Left renal pelvis (tissue), 4 donors: ENCODE data around the gene ERCC4. TPM values are rescaled to one million over a fixed set of nuclear protein-coding genes. Genes with fewer than 3 reads are reported as not detected.
A peak's percentile ranks its signal among the peaks of the same experiment; 100 is the strongest.

ENCODE experiments used
- DNase-seq, 4 donors: peaks; one replicate each; pipeline ENCODE4 v3.0.0-alpha.2; 2013; ENCODE audit warnings: low read depth in 4 of 4, low spot score in 3 of 4
- polyA plus RNA-seq, 4 donors: library from polyadenylated mRNA; unstranded; fragments of 120-200 nt; gene quantifications; one replicate each; pipeline ENCODE4 v1.2.1, GENCODE V29; 2013; ENCODE audit not compliant: insufficient read length in 4 of 4

ERCC4 gene
- polyA plus RNA-seq, 4 donors, result 15.3 to 19.4 (median 15.8) TPM

- no peak for DNase-seq
Observed at GRCh38 chr16:13945744-13946485, 26.0 kb downstream of the ERCC4 start.

DNA sequence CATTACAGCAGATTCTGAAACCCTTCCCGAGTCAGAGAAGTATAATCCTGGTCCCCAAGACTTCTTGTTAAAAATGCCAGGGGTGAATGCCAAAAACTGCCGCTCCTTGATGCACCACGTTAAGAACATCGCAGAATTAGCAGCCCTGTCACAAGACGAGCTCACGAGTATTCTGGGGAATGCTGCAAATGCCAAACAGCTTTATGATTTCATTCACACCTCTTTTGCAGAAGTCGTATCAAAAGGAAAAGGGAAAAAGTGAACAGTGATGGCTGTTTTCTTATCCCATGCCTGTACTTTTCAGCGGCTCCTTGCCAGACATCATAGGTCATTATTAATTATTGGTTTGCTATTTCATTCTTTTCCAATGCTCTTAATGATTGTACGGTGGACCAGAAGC is 28.1 kb downstream of the ERCC4 start:
- no peak for DNase-seq

GRCh38 chr16:13950821-13951547 is 31.0 kb downstream of the ERCC4 start:
- no peak for DNase-seq

GRCh38 chr16:13951611-13952010 is 31.7 kb downstream of the ERCC4 start:
- DNase-seq, result no peak

DNA sequence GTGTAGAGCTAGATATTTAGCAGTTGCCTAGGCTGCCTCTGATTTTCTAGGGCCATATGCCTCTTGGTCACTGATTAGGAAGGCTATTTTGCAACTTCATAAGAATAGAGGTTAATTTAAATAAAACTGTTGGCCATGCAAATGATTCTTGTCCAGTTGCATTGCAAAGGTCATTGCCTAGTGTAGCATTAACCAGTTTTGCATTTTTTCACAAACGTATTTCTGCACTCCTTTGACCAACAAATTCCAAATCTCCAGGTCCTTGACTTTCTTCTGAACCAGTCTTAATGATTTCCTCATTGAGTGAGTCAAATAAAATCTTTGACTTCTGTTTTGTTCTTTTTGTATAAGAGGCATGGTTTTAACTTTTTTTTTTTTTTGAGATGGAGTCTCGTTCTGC is 33.5 kb downstream of the ERCC4 start:
- no peak for DNase-seq

GRCh38 chr16:13956635-13957196 is 36.8 kb downstream of the ERCC4 start:
- DNase-seq, result no peak

DNA sequence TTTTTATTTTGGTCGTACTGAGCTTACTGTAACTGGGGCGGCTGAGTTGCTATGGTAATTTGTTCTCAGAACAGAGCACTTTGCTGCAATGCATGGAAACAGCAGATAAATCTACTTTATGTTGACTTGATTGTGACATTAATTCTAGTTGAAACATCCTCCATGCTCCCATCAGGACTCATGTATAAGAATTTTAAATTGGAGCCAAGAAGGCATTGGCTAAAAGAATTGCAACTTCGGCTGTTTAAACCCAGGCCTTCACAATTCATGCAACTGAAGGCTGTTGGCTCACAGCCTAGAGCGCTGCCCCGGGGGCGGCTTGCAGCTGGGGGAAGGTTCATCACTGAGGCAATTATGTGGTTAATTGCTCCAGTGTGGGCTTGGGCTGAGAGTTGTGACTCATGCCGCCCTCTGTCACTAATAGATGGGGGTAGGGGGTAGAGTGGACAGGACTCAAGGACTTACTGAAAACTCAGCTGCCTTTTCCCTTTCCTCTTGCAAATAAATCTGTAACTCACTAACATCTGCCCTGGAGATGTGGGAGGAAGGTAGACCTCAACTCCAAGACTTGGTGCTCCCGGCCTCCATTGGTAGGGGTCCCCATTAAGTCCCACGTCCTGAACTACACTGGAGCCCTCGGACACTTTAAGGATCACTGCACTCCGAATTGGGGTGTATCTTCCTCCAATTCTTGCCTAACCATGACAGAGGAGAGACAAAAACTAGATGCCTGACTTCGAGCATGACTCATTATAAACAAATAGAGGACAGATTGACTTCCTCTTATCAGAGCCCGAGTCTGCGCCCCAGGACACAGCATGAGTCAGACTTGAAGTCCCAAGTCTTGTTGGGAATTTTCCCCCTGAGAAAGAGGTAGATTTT is 37.5 kb downstream of the ERCC4 start:
- peak in 3 of 4 donors; percentile 54 to 62 (median 57) for DNase-seq

- no peak for DNase-seq
Observed at GRCh38 chr16:13958474-13958873, 38.5 kb downstream of the ERCC4 start.

- DNase-seq, result no peak
Observed at GRCh38 chr16:13959626-13960025, 39.7 kb downstream of the ERCC4 start.

- DNase-seq, result peak in 2 of 4 donors; percentile 33 to 42
Observed at GRCh38 chr16:13961099-13961811, 41.3 kb downstream of the ERCC4 start.

- no peak for DNase-seq
Observed at GRCh38 chr16:13962232-13962631, 42.3 kb downstream of the ERCC4 start.

GRCh38 chr16:13968835-13969234 is 48.9 kb downstream of the ERCC4 start:
- no peak for DNase-seq

DNA sequence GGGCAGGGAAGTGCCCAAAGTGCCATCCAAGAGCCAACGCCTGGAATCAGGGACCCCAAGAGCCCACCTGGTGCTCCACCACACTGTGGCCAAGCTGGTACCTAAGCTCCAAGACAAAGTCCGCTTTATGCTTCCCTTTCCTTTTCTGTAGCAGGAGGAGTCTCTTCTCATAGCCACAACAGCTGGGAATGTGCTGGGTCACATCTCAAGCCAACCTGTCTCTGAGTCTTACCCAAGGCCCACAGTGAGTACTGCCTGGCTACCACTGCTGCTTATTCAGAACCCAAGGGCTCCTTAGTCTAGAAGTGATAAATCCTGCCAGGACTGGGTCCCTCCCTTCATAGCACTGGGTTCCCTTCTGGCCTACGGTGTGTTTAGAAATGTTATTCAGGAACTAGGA is 49.8 kb downstream of the ERCC4 start:
- DNase-seq, result no peak

DNA sequence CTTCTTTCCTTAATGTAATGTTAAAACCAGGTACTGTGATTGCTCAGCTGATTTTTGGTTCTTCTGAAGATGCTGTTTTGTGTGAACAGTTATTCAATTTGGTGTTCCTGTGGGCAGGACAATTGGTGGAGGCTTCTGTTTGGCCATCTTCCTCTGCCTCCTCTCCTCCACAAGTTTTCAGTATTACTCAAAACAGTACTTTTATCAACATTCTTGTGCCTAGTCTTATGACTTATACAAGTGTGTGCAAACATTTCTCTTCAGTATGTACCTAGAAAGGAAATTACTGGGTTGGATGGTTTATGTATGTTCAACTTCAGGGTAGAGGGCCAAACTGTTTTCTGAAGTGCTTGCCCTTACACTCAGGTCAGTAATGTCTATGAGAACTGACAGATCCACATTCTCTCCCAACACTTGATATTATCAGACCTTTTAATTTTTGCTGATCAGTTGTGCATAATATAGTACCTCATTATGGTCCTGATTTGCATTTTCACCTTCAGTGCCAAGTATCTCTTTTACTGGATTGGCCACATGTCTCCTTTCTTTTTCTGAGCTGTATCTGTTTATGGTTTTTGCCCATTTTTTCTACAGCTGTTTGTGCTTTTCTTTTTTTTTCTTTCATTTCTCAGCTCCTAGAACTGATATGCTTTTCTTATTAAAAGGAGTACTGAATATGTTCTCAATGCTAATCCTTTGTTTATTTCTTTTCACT is 50.9 kb downstream of the ERCC4 start:
- DNase-seq, result no peak

DNA sequence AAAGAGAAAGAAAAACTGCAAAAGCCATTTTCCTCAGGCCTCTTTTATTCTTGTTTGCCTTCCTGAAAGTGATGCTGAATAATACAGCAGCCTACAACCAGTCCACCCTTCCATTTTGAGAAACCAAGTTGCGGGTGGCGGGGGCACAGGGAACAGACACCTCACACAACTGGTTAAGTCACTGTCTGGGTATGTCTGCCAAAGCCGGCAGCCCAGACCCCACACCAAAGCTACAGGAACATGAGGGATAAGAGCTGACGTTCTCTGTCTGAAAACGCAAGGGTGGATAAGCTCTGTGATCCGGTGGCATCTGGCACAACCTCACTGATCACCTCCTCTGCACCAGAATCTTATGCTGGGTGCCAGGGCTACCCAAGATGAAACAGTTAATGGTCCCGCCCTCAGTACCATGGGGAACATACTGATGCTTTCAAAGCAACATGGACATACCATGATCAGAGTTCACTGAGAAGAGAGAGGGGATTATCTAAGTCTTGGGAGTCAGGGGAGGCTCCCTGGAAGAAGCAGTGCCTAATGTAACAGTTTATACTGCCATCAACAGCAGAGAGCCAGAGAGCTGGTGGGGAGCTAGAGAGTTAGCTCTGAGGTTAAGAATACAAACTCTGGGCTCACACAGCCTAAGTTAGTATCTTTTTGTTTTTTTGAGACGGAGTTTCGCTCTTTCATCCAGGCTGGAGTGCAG is 53.5 kb downstream of the ERCC4 start:
- no peak for DNase-seq

DNA sequence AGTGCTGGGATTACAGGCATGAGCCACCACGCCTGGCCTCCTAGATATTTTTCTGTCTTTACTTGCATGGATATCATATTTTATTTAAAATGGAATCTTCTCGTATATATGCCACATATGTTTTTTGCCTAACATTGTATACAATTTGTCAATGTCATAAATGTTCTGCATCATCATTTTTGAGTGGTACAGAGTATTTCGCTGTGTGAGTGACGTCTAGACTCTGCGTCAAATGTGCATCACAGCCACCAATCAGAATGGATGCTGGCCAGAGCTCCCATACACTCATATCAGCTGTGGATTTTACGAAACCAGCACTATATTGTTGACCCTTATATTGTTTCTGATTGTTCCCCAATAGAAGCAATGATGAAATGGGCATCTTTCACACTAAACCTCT is 57.2 kb downstream of the ERCC4 start:
- DNase-seq, result no peak

DNA sequence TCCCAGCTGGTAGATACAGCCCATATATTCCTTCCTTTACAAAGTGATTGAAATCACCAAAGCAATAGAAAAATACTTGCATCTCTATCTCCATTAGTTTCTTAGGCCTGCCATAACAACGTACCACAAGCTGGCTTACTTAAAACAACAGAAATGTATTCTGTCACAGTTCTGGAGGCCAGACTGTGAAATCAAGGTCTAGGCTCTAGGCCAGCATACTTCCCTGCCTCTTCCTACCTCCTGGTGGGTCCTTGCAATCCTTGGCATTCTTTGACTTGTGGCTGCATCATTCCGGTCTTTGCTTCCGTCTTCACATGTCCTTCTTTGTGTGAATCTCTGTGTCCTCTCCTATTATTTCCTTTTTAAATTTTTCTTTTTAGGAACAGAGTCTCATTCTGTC is 62.5 kb downstream of the ERCC4 start:
- DNase-seq, result no peak

DNA sequence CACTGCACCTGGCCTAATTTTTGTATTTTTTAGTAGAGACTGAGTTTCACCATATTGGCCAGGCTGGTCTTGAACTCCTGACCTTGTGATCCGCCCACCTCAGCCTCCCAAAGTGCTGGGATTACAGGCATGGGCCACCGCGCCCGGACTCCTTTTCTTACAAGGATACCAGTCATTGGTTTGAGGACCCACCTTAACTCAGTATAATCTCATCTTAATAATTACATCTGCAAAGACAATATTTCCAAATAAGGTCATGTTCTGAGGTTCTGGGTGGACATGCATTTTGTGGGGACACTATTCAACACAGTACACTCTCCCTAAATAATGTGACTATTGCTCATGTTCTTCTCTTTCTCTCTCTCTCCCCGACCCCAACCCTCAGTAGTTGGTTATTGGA is 63.7 kb downstream of the ERCC4 start:
- no peak for DNase-seq

- no peak for DNase-seq
Observed at GRCh38 chr16:13984794-13985193, 64.8 kb downstream of the ERCC4 start.
